Daoy (cell line): ENCODE results near the gene SPOPL. TPM values are rescaled to one million over a fixed set of nuclear protein-coding genes. Genes with fewer than 3 reads are reported as not detected.
A peak's percentile ranks its signal among the peaks of the same experiment; 100 is the strongest.
"Not testable (repeated sequence)": the region's sequence is repeated elsewhere in the genome, so short reads cannot be mapped to it uniquely, and the experiment has no call there.

Source experiments
- DNase-seq: peaks from one replicate; pipeline ENCODE4 v3.0.0-alpha.2; 2015; ENCODE audit warnings: low read depth
- total RNA-seq: library from RNA; depleted of rRNA; stranded (reverse); fragments of >200 nt; shearing (Covaris generic); gene quantifications from 2 replicates; pipeline ENCODE4 v1.2.3, GENCODE V29; 2014; rRNA removed

The SPOPL gene
- total RNA-seq, result 11.5 and 20.2 TPM in 2 replicates

DNA sequence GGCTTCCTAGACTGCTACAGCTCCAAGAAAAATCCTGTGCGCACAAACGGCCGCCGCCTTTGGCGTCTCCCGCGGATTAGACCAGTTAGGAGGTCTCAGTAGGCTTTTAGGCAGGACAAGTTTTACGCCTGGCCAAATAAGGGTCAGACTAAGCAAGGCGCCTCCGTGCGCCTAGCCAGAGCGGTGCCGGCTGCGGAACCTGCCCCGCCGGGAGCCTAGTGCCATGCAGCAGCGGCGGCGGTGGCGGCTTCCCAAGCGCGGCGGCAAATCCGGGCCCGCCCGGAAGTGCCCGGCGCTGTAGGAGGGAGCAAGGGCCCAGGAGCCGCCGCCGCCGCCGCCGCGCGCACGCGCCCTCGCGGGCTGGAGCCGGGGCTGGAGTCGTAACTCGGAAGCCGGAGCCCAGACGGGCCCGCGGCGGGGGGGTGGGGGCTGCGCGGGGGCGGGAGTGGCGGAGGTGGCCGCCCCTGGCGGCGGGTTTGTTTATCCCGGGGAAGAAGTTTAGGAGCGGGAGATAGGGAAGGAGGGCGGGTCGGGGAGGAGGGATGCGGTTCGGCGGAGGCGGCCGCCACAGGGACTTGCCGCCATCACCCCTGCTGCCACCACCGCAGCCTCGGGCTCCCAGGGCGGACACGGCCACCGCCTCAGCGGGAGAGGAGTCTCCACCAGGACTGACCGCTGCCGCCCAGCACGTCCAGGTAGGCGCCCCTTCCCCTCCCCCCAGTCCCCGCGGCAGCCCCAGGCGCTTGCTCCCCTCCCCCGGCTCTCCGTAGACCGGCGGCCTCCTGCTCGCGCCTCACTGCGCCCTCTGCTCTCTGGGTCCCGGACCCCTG lies at the start of gene SPOPL:
SPOPL (plus strand) TSS at position 346 of the 830 bp plus-strand sequence. CDS start 48,447 bp downstream, outside the sequence.
- DNase-seq, result peak; percentile 94

DNA sequence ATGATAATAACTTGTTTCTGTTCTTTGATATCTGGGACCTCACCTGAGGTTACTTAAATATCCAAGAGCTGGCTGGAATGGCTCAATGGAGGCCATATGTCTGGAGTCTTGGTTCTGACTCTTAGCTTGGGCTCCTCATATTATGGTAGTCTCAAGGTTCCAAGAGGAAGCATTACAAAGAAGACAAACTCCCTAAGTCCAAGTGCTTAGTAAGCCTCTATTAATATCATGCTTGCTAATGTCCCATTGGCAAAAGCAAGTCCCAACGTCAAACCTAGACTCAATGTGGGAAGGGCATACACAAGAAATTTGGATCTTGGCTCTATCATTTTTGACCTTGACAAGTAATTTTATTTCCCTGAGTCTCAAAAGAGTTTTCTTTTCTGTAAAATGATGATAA lies 49.2 kb upstream of the SPOPL start:
- no peak for DNase-seq

DNA sequence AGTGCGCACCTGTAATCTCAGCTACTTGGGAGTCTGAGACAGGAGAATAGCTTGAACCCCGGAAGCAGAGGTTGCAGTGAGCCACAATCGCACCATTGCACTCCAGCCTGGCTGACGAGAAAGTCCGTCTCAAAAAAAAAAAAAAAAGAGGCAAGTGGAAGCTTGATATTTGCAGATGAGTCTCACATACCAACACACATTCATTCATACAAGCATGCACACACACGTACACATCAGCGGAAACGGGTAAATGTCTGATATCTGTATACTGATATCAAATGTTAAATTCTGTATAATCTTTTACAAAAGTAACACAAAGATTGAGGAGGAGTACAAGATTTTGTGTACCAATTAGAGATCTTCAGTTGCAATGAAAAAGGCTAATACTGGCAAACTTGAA lies 47.8 kb upstream of the SPOPL start:
- DNase-seq, result no peak

DNA sequence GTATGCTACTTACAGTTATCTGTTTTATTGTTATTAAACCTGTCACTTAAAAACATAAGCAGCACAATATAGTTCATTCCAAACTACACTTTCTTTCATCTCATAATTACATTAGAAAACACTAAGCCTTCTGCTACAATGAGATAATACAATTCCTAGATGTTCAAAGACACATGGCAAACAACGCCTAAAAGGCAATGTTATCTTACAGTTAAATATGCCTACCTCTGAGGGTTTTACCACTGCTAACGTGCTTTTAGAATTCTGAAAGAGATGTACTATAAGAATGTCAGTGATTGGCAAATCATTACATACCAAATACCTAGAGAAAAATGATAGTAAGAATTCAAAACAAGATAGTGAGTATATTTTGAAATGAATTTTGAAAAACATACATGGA lies 46.8 kb upstream of the SPOPL start:
- no peak for DNase-seq

DNA sequence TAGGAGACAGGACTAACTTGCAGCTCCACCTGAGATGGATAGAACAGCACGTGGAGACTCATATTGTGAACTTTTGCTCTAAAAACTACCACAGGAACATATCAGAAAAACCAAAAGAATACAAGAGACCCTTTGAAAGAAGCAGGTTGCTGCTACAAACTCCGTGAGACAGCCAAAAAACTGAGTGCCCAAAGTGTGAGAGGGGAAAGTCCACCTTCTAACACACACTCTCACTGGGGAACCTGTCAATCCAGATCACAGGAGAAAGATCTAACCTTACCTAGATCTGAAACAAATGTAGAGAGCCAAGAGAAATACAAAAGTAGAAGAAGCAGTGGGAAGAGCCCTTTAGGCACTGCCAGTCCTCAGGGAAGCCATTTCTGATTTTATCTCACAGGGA lies 46.3 kb upstream of the SPOPL start:
- no peak for DNase-seq

DNA sequence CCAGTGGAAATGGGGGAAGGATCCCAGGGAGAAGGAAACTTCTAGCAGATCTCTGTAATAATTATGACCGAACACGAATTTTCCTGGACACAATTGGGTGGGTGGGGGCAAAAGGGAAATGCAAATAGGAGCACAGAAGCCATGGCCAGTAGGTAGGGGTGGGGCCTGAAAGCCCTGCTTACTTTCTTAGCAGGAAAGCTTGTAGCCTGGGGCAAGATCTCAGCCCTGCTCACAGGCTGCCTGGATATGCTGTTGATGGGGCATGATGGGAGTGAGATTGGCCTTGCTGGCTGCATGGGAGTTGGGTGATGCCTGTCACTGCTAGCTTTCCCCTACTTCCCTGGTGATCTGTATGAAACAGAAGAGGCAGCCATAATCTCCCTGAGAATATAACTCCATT lies 45.9 kb upstream of the SPOPL start:
- no peak for DNase-seq

DNA sequence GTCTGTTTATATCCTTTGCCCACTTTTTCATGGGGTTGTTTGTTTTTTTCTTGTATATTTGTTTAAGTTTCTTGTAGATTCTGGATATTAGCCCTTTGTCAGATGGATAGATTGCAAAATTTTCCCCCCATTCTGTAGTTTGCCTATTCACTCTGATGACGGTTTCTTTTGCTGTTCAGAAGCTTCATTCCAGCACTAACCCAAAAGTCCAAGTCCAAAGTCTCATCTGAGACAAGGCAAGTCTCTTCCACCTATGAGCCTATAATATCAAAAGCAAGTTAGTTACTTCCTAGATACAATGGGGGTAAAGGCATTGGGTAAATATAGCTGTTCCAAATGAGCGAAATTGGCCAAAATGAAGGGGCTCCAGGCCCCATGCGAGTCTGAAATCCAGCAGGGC lies 38.9 kb upstream of the SPOPL start:
- not testable (repeated sequence) for DNase-seq

DNA sequence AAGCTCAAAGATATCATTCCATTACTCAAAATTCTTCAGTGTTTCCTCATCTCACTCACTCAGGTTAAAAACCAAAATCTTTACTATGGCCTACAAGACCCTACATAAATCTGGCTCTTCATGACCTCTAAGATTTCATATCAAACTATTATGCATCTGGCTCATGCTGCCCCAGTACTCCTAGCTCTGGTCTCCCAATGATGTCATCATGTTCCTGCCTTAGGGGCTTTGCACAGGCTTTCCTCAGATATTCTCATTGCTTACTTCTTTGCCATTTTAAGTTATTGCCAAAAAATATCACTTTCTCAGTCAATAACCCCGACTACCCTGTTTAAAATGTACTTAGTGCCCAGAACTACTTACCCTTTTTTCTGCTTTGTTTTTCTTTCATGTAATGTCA lies 33.0 kb upstream of the SPOPL start:
- no peak for DNase-seq

DNA sequence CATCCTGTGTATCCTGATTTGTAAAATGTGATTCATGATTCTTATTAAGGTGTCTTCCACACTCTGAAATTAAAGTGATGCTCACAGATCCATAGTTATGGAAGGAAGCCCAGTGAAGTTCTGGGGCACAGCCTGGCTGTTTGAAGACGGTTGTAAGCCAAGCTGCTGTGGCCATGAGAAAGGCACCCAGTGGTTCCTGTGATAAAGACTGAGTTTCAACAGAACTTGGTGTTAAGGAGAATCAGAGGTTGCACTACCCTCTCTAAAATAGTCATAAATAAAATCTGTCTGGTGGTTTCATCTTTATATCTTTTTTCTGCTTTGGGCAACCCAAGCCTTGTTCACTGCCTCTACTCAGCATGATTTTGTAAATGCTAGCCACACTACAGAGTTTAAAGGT lies 32.2 kb upstream of the SPOPL start:
- no peak for DNase-seq

DNA sequence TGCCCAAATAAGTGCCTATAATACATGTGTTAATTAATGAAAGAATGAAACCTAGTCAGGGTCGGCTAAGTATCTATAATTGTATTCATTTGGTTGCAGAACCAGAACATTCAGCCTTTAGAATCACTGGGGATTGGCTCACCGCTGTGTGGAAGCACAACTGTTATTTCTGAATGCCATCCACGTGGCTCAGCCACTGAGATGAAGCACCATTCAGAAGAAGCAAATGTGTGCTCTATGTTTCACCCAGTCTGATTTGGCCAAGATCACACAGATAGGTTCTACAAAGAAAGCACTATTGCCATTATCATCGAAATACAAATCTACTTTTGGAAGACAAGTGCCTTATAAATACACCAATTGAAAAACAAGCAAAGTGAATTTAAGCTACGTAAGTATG lies 30.6 kb upstream of the SPOPL start:
- no peak for DNase-seq

DNA sequence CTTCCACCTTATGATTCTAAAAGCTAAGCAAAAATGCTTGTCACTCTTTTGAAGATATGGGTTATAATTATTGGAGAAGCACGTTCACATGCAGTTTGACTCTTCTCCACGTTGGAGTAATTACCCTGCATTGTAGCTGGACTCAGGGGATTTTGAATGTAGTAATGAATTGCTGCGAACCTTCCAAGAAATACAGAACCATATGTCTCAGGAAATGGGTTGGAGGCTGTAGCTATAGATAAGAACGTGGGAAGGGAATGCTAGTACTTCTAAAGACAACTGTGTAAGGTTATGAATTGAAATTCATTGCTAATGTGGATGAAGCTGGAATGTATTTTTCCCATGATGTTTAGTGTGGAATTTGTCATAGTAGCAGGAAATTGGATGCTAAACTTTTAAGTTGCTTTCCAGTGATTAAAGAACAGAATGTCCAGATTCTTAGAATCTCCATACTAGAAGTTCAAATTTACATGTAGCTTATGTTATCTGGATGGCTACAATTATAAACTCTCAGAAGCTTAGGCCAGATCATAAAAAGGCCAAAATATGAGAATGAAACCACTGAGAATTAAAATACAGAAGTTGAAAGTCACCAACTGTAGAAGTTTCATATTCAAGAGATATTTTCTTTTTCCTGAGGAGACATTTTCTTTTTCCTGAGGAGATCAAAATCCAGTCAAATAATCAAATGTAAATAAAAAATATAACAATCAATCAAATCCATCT lies 27.3 kb upstream of the SPOPL start:
- no peak for DNase-seq

DNA sequence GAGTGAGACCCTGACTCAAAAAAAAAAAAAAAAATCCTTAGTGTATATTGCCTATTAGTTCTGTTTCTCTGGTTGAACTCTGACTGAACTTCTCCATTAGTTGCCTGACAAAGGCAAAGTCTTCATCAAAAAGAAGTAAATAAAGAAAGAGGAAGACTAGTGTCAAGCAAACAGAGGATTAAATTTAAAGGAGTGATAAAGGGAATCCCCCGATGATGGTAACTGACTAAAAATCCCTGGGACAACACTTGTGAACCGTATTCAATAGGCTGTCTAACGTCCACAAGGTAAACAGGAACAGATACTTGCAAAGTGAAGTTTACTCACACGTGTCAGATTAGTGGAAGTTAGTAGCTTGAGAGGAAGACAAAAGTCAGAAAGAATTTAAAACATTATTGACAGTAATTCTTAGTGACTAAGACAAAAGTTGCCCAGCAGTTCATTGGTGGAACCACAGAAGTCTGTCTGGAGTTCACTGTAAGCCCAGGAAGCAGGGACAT lies 26.2 kb upstream of the SPOPL start:
- DNase-seq, result no peak

DNA sequence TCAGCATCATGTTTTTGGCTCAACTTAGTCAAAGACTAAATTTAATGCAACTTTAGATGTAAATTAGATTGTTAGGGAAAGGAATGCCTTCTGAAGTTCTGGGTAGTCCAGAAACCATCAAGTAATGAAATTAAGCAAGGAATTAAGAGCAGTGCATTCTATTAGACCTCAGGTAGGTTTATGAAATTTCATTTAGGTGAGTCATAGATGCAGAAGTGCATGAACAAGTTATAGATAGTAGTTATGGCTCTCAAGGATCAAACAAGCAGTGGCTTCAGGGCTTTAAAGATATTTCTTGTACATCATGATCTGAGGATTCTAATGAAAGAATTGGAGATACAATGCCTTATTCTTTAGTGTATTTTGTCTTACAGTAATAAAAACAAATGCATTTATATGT lies 25.4 kb upstream of the SPOPL start:
- no peak for DNase-seq

DNA sequence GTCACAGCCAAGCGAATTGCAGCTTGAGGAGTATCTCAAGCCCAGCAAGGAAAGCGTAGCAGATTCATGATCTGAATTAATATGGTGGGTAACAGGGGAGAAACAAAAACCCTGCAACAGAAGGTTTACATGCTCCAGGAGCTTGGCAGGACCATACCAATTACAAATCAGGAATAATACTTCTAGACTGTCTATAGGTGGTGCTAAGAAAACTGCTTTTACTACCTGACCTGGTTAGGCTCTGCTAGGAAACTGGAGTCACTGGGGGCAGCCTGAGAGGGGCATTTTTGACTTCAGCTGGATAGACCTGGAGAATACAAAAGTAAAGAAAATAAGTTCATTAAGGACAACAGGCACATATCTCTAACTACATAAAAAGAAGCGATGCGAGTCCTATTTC lies 24.6 kb upstream of the SPOPL start:
- no peak for DNase-seq

DNA sequence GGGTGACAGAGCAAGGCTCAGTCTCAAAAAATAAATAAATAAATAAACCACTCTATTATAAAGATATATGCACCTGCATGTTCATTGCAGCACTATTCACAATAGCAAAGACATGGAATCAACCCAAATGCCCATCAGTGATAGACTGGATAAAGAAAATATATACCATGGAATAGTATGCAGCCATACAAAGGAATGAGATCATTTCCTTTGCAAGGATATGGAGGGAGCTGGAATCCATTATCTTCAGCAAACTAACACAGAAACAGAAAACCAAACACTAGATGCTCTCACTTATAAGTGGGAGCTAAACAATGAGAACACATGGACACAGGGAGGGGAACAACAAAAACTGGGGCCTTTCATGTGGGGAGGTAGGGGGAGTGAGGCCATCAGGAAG lies 18.8 kb upstream of the SPOPL start:
- not testable (repeated sequence) for DNase-seq

DNA sequence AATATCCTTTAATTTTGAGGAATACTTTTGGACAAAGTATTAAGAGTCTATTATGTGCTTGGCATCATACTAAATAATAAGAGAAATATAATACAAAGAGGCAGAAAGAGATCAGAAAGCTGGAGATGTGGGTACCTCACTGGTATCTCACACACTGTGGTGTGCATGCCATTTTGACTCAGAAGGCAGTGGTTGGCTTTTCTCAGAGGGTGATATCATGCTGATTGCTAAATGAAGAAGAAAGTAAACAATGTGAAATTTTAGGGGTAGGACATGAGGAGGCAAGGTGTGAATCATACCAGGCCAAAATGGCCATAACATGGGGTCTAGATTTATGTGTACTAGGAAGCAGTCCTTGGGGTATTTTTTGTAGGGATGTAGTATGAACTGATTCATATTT lies 16.6 kb upstream of the SPOPL start:
- no peak for DNase-seq

DNA sequence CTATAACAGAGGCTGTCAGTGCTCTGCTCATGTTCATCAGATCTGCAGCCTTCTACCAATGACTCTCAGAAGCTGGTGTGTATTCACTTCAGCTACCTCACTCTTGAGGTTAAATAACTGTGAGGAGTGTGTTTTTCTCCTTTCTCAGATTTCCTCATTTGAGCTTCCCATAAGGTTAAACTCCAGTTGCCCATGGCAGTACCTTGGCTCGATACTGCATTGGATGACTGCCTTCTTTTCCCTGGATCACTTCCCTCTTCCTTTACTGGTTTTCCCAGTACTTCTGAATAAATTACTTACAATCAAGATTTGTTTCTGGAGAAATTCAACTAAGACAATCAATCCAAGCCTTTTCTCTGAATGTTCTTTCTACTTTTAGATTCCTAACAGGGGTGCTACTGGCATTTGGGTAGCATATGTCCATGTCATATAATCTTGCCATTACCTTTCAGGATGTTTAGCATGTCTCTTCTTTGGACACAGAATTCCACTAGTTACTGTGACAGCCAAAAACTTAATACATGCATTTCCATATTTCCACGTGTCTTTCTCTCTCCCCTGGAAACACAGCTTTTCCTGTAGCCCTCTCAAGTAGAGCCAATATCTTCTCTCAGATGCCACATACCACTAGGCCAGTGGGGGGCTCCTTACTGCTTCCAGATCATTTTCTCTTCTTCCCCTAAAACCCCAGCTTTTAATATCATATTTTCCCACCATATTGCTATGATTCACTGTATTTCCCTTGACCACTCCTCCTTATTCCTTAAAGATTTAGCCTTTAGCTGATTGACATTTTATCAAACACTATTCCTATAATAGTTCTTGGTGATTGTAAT lies 15.0 kb upstream of the SPOPL start:
- no peak for DNase-seq

DNA sequence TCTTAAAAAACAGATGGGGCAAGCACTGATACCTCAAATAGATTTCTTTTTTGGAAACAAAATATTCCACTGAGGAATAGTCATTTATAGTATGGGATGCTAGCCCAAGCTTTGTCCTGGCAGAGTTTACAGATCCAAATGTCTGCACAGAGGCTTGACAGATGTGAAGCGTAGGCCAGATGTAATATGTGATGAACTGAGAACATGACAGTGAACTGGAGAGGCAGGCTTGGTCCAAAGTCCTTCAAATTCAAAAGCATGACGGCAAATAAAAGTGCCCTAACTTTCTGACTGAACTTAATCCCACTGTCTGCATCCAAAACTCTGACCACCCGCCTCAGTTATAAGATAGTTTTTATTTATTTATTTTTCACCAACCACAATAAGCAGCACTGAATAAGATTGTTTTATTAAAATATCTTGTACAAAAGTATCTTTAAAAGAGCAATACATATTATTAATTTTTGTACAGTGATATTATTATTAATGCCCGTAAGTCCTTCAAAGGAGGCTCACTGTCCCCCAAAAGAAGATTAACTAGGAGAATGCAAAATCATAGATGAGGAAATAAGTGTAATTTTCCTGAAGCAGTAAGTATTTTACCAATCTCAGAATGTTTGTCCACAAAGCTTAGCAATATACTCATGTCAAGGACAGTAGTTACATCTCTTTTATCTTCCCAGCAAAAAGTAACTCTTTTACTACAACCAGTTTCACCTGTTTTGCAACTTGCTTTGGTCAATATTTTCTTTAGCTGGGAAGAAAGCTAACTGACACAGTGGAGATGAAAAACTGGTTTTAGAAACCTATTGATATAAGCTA lies 10.7 kb upstream of the SPOPL start:
- DNase-seq, result no peak

DNA sequence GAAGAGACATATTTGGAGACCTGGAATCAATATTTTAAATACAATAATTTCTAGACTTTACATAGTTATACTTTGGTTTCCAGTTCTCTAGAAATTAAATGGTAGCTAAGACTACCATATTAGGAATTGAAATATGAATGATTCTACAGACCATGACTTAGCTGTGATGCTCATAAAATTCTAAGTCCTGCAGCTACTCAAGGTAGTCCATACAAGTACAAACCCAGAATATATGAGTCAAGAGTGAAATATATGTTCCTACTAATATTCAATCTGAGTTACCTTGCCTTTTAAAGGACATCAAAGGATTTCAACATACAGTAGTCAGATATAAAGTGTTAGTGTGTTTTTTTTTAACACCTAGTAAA lies 10.1 kb upstream of the SPOPL start:
- no peak for DNase-seq

DNA sequence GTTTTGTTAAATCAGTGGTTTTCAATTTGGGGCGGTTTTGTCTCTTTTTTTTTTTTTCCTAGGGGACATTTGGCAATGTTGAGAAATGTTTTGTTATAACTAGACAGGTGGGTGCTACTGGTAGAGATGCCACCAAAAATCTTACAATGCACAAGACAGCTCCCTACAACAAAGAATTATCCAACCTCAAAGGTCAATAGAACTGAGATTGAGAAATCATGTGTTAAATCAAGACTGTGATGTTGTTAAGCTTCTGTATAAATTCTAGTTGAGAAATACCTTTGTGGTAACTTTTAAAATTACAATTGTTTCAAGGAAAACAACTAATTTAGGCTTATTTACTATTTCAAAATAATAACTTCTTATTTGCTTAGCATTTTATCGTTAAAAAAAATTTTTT lies 9.4 kb upstream of the SPOPL start:
- DNase-seq, result no peak

DNA sequence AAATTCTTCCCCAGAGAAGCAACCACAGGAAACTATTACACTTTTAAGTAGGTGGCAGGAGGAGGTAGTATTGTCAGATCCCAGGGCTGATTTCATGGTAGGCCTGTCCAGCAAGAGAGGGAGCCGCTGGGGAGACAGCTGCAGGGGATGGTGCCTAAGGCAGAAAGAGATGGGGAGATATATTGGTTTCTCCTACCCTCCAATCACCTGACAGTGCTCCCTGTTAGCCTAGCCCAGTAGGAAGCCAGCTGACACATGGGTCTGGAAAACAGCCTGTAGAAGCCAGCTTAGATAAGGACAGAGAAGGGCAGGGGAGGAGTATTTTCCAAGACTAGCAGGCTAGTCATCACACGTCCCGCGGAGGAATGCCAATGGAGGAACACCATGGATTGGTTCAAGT lies 8.2 kb upstream of the SPOPL start:
- DNase-seq, result no peak
